GM18951 (cell line): ENCODE data around the gene PCCA.

ENCODE experiments used
- POLR2A ChIP-seq: IDR thresholded peaks from 4 replicates; pipeline ENCODE4 v1.6.1; 2011; ENCODE audit warnings: mild to moderate bottlenecking; ENCODE audit not compliant: insufficient read length, insufficient read depth; ENCODE audit errors: extremely low read depth
- in situ Hi-C: fragments of 300-500 bp; cut with MboI; formaldehyde crosslinking; loops from one replicate; pipeline ENCODE4 v1.12.0; 2022; ENCODE audit warnings: low sequenced_read_pairs, mixed read lengths, inconsistent platforms; ENCODE audit not compliant: unreplicated experiment

PCCA gene

DNA sequence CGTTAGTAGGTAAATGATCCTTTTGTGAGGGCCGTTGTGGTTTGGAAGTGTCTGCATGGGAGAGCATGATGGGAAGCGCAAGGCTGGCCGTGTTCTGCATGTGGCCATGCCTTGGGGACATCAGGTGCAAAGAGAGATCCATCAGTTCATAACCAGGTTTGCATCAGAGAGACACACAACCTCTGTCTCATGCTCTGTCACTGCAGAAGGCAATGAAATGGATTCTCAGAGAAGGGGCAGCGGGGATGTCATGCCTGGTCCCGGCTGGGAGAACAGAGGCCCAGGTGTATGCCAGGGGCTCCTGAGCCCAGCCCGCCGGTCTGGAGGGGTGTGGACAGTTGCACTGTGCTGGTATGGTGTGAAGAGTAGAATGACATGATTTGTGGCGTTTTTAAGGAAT, 439.5 kb downstream of the PCCA start:
- in situ Hi-C loops = no loop called here
- TF ChIP-seq POLR2A = no peak

DNA sequence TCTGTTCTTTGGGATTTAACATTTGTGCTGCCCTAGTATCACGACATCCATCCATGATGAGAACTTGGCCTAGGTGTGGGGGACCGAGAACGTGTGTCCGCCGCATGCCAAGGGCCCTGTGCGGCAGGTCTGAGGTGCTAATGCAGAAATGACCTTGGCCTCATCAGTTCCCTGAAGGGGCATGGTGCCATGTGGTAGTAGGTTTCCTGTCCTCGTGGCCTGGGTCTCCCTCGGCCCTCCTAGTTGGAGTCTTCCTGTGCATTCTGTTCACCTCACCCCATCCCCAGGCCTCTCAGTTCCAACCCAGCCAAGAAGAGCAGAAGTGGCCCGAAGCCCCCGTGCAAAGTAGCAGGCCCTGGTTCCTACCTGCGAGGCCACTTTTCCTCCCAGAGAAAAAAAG, 439.9 kb downstream of the PCCA start:
- in situ Hi-C loops = no loop called here
- TF ChIP-seq POLR2A = no peak

DNA sequence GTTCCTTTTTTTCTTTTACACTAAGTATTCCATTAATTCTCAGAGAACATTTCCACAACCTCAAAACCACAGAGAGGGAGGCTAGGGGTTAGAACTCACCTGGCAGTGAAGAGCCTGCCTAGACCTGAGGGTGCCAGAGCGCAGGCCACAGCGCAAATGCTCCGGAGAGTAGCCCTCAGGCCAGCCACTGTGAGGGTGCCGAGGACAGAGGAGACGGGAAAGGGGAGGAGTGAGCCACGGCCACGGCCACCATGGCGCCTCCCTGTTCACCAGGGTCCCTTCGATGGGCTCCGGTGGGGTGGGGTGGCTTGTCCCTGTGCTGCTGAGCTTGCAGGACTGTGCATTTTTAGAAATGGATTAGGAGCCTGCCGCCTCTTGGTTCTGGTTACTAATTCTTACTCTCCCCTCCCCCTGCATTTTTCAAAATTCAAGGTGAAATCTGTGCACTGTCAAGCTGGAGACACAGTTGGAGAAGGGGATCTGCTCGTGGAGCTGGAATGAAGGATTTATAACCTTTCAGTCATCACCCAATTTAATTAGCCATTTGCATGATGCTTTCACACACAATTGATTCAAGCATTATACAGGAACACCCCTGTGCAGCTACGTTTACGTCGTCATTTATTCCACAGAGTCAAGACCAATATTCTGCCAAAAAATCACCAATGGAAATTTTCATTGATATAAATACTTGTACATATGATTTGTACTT, 440.9 kb downstream of the PCCA start:
- in situ Hi-C loops = no loop called here

DNA sequence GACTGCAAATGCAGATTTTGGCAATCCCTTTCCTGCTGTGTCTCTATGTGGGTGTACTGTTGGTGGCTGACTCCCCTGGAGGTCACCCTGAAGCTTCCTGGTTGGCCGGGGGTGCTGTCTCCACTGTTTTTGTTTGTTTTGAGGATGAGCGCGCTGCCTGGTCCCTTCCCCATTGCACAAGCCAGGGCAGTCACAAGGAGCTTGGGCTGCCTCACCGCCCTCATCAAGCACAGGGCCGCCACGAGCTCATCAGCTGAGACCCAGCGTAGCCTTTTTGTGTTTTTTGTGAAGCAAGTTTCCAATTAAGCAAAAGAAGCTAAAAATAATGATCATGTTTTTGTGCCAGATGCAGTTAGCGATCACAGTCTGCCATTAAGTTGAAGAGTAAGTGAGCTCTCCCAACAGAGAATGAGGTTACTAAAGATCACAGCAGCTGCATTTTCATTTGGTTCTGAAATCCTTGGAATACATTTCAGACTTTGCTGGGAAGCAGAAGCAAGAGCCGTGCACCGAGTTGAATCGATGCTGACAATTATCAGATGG, 441.8 kb downstream of the PCCA start:
- no peak for TF ChIP-seq POLR2A
- in situ Hi-C loops = no loop called here

More for the DNA sequence above, 440.9 kb downstream of the PCCA start:
- no peak for TF ChIP-seq POLR2A

DNA sequence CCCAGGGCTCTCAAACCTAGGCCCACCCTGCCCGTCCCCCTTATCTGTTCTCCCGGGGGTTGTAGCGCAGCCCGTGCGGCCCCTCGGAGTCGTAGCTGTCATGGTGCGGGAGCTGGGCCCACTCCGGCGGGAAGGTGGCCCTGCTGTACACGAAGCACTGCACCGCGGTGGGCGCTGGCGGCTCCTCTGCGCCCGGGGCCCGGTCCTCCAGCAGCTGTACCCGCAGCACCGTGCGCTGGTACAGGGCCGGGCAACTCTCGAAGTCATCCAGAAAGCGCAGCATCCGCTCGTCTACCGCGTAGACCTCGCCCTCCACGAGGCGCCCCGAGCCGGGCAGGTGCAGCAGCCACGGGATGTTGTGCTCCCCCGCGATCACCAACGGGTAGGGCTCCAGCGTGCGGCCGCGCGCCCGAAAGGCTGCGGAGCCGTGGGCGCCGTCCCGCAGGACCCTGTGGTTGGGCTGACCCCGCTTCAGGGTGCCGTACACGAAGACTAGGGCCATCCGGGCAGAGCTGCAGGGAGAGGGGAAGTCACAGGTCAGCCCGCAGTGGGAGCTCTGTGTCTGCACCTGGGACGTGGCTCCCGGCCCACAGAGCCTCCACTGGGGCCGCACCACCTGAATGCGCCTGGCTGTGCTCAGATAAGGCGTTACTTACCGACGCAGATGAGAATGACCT, 443.3 kb downstream of the PCCA start:
- in situ Hi-C loops = no loop called here
- TF ChIP-seq POLR2A = no peak

DNA sequence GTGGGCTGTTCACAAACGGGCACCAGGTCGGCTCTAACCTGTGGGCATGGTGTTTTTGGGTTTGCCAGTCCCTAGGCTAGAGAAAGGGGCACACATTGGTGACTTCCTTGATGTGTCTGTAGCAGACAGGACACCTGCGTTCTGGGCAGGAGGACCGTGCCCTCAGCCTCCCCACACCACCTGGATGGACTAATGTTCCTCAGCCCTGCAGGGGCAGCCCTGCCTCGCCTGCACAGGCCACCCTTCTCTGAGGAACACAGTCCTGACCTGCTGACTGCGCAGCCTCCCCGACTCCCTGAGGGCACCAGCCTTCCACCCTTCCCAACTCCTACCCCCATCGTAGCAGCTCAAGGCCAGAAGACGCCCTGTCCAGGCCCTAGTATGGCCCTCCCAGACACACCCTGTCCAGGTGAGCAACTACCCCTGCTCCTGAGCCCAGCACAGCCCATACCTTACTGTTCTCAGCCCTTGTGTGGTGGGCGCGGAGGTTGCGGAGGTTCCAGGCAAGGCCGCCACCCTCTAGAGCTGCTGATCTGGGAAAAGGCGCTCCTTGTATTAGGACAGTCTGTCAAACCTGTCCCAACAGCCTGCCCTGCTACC, 444.0 kb downstream of the PCCA start:
- in situ Hi-C loops = no loop called here
- TF ChIP-seq POLR2A = no peak

DNA sequence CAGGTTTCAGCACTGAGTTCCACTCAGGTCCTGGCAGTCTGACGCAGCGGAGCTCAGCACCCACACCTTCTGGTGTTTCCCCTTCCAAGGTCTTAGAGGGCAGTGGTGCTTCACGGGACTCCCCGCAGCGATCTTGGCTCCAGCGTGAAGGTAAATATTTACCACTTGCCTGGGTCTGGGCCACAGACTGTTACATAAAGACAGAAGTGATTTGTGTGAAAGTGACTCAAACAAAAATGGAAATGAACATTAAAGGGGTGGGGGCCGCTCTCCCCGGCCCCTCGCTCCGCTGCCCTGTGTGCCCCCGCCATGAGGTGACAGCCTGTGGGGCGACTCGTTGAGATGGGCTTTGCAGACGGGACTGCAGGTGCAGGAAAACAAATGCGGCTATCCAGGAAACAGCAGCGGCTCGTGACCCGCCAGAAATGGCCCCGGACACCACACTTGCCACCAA, 444.7 kb downstream of the PCCA start:
- in situ Hi-C loops = no loop called here
- no peak for TF ChIP-seq POLR2A

DNA sequence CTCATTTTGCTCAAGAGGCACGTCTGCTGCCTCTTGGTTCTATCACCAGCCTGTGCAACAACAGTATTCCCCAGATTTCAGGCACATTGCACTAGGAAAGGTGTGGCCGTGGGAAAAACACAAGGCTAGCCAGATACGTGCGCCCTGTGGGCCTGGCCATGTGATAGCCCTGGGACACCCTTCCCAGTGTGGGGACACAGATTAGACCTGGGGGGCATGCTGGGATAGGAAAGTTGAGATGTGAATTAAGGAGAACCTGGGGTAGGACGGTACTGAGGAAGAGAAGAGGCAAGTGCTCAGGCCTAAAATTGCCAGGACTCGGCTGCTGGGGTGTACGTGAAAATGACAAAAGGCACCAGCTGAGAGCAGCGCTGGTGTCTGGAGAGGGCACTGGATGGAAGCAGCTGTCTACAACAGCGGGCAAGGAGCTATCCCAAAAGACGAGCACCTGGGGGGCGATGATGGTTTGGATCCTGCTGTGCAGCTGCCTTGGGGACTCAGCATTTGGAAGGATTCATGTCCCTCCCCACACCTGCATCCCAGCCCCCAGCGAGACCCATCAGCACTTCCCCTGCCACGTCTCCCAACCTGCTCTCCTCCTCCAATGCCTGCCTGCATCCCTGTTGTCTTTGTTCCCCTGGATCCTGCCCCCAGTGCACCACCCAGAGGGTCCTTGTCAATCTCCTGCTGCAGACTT, 445.4 kb downstream of the PCCA start:
- TF ChIP-seq POLR2A = no peak
- in situ Hi-C loops = no loop called here

DNA sequence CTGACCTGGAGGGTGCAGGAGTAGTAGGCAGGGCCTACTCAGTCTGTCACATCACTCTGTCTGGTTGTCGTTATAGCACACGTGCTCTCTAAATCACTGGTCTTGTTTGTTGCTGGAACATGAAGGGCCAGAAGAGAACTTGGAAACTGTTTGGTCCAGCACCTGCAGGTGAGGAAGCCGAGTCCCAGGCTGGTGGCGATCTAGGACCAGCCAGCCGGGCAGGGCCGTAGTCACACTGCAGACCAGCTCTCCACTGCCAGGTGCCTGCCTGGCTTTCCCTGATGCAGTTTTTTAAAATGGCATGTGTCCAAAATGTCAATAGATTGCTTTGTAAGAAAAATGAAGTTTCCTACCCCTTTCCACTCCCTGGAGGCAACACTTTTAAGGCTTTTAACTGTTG, 446.0 kb downstream of the PCCA start:
- TF ChIP-seq POLR2A = no peak
- in situ Hi-C loops = no loop called here

DNA sequence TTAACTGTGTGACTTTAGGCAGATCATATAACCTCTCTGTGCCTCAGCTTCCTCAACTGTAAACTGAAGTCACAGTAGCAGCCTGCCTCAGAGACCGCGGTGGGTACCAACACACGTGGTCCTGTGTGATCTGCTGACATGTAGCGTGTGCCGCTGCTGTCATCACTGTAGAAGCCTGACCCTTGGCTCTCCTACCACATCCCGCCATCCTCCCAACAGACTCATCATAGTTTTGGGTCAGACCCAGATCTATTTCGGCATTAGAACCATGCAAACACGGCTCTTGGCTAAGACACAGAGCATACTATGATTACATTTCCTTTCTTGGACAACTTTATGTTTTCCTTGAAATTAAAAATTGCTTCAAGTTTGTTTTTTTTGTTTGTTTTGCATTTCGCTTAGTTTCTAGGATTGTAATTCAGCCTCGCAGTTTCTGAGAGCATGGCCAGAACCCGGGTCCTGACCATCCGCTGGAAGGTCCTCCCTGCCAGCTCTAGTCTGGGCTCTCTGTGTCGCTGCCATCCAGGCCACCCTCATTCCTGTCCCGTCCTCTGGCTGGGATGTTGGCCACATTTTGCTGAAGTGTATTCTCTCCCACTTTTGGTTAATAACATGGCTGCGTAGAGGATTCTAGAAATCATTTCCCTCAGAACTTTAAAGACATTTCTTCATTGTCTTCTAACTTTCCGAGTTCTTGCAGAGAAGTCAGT, 446.7 kb downstream of the PCCA start:
- TF ChIP-seq POLR2A = no peak

DNA sequence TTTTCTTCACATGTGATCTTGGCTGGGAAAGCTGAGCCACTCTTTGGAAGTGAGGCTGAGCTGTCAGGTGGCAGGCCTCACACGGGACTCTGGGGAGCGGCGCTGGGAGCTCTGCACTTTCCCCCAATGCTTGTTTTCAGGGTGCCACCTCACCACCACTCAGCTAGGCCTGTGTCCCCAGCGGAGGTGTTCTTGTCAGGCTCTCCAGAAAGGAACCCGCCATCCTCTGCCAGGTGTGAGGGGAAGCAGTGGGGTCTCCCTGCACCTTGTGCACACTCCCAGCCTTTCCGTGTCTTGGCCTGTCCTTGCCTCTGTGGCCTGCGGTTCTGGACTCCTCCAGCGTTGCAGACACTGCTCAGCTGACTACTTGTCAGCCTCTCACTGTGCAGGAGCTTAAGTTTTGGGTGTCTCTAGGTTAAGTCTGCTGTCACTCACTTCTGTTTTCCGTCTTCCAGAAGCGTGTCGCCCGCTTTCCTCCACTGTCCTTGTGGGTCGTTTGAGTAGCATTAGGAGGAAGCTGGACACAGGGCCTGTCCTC, 447.8 kb downstream of the PCCA start:
- in situ Hi-C loops = no loop called here
- TF ChIP-seq POLR2A = no peak

More for the DNA sequence above, 446.7 kb downstream of the PCCA start:
- in situ Hi-C loops = no loop called here

DNA sequence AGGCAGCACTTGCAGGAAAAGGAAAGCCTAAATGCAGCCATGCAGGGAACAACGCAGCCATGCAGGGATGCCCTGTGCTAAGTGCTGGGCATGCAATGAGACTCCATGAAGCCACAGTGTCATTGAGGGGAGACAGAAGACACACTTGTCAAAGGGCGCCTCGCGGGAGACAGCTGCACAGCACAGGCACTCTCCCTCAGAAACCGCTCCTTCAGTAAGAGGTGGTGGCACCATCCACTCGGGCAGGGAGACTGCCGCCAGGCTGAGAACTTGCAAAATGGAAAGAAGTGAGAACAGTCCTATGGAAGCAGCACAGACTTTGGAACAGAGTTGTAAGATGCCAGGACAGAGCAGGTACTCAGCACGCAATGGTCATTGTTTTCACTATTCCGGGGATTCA, 448.6 kb downstream of the PCCA start:
- in situ Hi-C loops = no loop called here
- TF ChIP-seq POLR2A = no peak
